GM19239 (cell line): ENCODE data around the gene PRSS57.
"Not testable (repeated sequence)": the region's sequence is repeated elsewhere in the genome, so short reads cannot be mapped to it uniquely, and the experiment has no call there.

ENCODE experiments used
- DNase-seq: peaks from one replicate; pipeline ENCODE4 v3.0.0; 2011; ENCODE audit warnings: low spot score; ENCODE audit not compliant: insufficient read length
- FAIRE-seq: peaks from 2 replicates; lab custom pipeline; 2011; peaks lifted over from hg19 to GRCh38; lab: Jason Lieb, UNC

PRSS57 gene

GRCh38 chr19:676007-676338, 19.3 kb downstream of the PRSS57 start:
- DNase-seq (no peak), FAIRE-seq (no peak)

DNA sequence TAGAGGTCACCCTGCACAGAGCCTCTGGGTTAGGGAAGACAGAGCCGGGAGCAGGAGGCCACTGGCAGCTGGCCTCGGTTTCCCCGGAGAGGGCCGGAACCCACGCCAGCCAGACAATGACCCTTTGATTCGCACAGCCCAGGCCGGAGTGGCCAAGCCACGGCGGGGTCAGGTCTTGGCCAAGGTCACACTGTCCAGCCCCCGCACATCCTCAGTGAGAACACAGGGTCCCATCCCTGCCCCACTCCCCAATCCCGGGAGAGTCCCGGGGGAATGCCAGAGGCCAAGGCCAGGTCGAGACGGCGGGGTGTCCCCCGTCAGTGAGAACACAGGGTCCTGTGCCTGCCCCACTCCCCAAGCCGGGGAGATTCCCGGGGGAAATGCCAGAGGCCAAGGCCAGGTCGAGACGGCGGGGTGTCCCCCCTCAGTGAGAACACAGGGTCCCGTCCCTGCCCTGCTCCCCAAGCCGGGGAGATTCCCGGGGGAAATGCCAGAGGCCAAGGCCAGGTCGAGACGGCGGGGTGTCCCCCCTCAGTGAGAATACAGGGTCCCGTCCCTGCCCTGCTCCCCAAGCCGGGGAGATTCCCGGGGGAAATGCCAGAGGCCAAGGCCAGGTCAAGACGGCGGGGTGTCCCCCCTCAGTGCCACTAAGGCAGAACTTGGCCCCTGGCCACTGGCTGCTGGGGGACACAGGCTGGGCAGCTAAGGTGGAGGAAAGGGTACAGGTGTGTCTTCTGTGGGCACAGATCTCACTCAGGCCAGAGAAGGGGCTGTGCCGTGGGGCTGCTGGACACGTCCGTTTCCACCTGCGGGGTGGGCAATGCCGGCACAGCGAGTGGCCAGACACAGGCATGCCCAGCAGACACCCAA, 20.7 kb downstream of the PRSS57 start:
- DNase-seq, result no peak
- FAIRE-seq, result no peak

DNA sequence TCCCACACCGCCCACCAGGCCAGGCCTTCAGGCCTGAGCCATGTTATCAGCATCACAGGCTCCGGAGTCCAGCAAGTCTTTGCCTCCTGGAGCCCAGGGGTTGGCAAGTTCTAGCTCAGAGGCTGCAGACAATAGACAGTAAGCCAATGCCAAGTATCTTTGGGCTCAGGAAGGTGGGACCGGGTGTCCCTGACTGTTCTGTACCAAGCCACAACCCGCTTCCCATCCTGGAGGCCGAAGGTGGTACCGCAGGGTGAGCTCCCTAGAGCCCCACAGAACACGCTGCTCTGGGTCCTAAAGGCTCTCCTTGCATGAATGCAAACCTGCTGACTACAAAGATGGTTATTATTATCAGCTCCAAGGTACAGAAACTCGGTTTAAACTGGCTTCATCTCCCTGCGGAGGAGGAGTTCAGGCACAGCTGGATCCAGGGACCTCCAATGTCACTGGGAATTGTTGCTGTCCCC, 24.6 kb downstream of the PRSS57 start:
- DNase-seq (no peak), FAIRE-seq (no peak)

DNA sequence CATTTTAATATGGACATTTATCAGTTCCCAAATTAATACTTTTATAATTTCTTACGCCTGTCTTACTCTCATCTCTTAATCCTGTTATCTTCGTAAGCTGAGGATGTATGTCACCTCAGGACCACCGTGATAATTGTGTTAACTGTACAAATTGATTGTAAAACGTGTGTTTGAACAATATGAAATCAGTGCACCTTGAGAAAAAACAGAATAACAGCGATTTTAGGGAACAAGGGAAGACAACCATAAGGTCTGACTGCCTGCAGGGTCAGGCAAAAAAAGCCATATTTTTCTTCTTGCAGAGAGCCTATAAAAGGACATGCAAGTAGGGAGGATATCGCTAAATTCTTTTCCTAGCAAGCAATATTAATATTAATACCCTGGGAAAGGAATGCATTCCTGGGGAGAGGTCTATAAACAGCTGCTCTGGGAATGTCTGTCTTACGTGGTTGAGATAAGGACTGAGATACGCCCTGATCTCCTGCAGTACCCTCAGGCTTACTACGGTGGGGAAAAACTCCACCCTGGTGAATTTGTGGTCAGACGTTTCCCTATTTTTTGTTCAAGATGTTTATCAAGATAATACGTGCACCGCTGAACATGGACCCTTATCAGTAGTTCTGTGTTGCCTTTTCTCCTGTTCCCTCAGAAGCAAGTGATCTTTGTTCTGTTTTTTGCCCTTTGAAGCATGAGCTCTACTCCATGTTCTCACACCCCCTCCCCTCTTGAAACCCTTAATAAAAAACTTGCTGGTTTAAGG, 26.4 kb downstream of the PRSS57 start:
- not testable (repeated sequence) for DNase-seq, FAIRE-seq

DNA sequence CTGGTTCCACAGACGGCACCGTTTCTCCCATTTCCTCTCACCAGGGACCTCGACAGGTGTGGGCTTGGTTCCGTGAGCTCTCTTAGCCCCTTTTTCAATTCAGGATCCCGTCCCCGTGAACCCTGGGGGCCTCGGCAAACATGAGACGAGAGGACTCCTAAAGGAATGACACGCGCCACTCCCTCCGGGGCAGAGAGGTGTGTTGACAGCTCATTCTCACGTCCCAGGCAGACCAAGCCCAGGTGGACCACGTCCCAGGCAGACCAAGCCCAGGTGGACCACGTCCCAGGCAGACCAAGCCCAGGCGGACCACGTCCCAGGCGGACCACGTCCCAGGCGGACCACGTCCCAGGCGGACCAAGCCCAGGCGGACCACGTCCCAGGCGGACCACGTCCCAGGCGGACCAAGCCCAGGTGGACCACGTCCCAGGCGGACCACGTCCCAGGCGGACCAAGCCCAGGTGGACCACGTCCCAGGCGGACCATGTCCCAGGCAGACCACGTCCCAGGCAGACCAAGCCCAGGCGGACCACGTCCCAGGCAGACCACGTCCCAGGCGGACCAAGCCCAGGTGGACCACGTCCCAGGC, 28.2 kb downstream of the PRSS57 start:
- DNase-seq, FAIRE-seq: not testable (repeated sequence)

- peak; percentile 68 for FAIRE-seq
- DNase-seq, result peak; percentile 91
Observed at GRCh38 chr19:664913-665443, 30.3 kb downstream of the PRSS57 start.

DNA sequence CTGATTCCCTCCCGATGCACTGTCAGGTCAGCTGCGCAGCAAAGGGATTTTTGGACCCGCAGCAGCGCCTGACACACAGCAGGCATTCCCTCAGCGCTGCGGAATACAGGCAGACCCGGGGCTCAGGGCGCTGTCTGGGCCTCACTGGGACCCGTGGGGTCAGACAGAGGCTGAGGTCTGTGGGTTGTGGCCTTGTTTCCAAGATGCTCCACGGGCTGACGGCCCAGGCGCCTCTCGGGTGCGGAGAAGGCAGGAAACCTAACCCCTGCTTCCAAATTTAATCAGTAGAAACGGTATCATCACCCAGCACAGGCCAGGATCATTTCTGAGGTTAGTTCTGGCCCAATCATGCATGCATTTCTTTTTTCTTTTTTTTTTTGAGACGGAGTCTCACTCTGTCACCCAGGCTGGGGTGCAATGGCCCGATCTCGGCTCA, 31.6 kb downstream of the PRSS57 start:
- FAIRE-seq (no peak), DNase-seq (no peak)

DNA sequence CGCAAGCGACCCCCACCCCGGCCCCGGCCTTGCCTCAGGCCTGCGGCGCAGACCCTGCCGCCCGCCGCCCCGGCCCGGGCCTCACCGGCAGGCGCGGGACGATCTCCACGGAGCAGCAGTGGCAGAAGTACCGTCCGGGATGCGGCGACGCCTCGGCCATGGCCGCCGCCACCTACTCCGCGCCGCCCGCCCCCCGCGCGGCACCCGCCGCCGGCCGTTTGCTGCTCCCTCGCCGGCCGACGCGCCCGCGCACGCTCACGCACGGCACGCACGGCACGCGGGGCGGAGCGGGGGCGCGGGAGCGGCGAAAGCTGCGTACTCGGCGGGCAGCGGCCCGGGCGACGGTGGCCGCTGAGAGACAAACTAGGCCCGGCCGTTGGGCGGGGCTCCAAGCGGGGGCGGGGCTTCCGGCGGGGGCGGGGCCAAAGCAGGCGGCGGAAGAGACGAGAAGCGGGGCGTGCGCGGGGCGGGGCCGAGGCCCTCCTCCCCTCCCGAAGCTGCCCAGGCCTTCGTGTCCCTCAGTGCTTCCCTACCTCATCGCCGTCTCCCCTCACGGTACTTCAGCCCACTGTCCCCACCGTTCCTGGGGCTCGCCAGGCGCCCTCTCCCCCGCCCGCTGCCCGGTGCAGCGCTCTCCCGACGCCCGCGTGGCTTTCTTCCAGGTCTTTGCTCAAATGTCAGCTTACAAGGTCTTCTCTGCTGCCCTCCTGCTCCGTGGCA, 32.1 kb downstream of the PRSS57 start, which contains the start of gene RNF126:
Gene RNF126 (minus strand): TSS at position 253 of the 720 bp plus-strand sequence. CDS start 93 bp downstream, at position 160.
- peak; percentile 61 for FAIRE-seq
- peak; percentile 95 for DNase-seq

DNA sequence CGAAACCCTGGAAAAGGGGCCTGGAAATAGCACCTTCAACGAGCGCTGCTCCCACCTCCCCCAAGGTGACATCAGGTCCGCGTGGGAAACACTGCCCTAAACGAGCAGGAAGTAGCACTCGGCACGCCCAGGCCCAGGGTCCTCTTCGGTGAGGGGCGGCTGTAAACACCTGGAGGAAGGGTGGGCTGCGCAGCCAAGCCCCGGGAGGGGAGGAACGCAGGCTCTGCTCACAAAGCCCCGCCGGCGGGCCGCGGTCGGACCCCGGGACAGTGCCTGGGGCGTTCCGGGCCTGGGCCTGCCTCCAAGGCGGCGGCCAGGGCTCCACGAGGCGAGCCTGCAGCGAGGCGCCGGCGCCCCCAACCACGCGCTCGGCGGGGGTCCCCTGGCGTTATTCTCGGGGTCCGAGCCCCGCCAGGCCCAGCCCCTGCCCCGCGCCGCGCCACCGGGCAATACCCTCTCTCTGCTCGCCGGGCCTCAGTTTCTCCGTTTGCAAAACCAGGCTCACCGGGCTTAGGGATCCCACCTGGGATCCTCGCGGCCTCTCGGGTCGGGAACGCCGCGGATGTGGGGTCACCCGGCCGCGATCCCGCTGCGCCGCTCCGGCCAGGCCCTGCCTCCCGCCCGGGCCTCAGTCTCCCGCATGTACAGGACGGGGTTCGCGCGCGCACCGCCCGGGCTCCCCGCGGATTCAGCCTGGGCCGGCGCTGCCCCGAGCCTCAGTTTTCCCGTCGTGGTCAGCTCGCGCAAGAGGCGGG, 32.9 kb downstream of the PRSS57 start:
- DNase-seq (peak; percentile 79), FAIRE-seq (peak; percentile 88)

DNA sequence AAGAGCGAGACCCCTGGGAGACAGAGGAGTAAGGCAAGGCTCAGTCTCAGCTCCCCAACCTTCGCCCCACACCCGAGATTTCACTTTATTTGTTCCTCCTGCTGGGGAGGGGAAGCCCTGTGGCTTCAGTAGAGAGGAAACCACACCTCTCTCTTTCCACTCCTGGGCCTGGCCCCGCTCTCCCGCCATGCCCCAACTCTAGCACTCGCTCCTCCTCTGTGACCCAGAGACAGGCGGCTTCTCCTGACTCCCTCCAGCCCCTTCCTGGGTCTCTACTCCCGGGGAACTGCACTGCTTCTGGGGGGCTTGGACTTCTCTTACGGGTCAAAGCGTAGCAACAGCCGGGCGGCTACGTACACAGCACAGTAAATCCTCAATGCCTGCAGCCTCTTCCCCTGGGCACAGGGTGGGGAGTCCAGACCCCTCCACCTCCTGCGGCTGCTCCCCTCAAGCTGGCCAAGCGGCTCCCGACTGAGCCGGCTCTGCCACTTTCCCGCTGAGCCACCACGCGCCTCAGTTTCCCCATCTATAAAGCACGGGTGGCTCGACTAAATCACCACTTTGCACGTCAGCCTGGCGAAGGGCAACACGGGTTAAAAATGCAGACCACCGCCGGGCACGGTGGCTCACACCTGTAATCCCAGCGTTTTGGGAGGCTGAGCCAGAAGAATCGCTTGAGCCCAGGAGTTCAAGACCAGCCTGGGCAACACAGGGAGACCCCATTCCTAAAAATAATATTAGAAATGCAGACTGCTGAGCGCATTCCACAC, 33.6 kb downstream of the PRSS57 start:
- FAIRE-seq (peak; percentile 89), DNase-seq (peak; percentile 95)

DNA sequence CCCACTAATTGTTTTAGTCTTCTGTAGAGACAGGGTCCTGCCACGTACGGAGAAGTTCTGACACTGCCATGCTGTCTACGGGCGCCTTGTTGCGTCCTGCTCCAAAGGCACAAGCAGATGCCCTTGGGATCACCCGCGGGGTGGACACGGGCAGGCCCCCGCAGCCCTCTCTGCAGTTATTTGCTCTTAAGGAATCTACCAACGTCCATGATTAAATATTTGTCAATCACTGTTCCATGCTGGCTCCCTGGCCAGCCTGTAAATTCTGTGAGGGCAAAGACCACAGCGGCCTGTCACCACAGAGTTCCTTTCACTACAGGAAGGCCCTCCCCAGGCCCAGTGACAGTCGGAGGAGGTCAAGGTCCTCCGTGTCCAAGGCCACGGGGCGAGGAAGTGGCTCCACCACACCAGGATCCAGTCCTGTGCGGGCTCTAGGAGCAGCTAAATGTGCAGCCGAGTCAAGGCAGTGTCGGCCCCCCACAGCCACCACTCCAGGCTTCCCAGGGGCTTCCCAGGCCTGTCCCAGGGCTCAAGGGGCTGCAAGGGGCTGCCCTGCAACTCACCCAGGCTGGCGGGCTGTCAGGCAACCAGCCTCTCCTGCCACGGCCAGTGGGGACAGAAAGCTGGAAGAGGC, 34.3 kb downstream of the PRSS57 start:
- no peak for DNase-seq
- peak; percentile 87 for FAIRE-seq

DNA sequence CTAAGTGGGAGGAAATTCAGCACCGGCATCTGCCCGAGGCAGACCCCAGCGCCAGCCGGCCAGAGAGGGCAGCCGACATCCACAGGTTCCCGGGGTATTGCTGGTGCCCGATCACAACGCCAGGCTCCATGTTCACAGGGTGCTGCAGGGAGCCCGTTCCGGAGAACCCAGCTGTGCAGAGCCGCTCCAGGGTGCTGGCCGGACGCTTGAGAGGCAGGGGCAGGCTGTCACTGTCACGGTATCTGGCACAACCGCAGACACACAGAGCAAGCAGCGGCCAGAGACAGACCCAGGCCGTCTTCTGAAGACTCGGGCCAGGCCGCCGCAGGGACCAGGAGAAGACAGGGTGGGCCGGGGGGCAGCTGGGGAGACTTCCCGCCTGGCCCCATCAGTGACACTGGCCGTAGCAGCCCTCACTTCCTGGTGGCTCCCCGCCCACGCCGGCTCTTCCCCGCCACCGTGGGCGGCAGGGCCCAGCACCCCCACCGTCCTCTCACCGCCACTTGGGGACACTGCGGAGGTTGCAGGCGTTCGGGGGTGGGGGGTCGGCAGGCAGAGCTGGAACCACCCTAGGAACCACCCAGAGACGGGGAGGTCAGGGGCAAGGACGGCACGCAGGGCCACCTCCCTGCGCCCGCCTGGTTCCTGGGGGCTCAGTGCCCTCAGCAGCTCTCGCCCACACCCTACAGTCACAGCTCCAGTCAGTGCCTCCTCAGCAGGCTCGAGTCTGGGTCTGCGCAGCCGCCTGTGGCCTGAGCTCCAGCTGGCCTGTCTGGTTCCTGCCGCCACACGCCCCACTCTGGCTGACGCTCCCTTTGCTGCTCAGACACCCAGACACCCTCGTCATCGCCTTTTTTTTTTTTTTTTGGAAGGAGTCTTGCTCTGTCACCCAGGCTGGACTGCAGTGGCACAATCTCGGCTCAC, 36.1 kb downstream of the PRSS57 start:
- FAIRE-seq (no peak), DNase-seq (no peak)

DNA sequence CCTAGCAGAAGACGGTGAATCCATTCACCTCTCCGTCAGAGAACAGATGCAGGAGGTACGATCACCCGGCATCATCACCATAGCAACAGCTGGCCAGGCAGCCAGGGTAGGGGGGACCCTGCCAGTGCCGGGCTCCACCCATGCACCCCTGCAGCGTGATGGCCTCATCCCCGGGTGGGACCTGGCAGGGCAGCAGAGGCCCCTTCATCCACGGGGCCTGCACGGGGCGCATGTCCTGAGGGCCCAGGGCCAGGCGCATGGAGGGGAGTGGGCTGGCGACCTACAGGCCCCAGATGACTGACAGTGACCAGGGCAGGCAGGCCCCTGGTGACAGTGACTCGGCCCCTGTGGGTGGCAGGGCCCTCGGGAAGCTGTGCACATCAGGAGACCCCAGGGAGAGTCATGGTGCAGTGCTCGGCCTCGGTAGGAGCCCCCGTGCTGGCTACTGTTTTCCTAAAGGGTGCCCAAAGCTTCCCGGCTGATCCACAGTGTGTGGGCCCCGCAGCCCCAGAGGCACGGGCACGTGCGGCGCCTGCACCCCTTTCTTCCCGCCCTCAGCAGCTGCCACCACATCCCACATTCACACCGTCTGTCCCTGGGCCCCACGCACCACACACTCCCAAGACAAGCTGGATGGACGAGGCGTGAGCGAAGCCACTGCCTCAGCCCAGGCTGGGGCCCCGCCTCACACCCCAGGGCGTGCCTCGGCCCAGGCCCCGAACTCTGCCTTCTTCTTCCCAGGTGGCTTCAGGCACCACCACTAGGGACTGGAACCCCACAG, 37.0 kb downstream of the PRSS57 start:
- no peak for DNase-seq
- no peak for FAIRE-seq

DNA sequence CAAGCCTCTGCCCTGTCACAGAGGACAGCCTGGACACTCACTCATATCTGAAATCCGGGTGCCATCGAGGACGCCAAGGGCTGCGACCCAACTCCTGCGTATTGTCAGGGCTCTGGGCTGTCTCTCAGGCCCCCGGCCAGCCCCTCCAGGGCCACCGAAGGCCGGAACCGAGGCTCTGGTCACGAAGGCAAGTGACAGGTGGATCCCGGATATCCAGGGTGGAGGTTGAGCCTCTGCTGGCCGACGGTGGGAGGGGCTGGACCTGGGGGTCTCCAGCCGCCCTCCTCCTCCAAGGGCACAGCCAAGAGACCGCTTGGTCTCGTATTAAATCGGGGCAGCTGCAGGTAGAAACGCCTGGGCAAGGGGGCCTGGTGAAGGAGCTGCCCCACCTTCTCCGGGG, 37.6 kb downstream of the PRSS57 start:
- FAIRE-seq, result no peak
- no peak for DNase-seq

- FAIRE-seq, result no peak
- DNase-seq, result no peak
Observed at GRCh38 chr19:656751-657559, 38.3 kb downstream of the PRSS57 start.
